T-helper 17 cell (primary cell): Measurements from ENCODE around the gene CLDN1. TPM values are rescaled to one million over a fixed set of nuclear protein-coding genes. Genes with fewer than 3 reads are reported as not detected.

ENCODE experiments used
- ATAC-seq: fragments of 150-1000 bp; cut with Tn5 transposase; 2 replicates; pipeline ENCODE4 v1.10.0; 2021; ENCODE audit warnings: mild to moderate bottlenecking, moderate library complexity
- DNase-seq, 3 donors: peaks; one replicate each; pipeline versions ENCODE4 v3.0.0 to v3.0.0-alpha.2; 2020 to 2021
- H3K9me3 ChIP-seq: one replicate; pipeline ENCODE4 v1.7.0; 2013; ENCODE audit warnings: low read length, mild to moderate bottlenecking; ENCODE audit not compliant: control insufficient read depth, poor library complexity, severe bottlenecking
- H3K27ac Mint-ChIP-seq: one replicate; pipeline ENCODE4 v1.8.0; 2022; ENCODE audit warnings: mild to moderate bottlenecking, moderate library complexity, mixed read lengths
- H3K27me3 Mint-ChIP-seq: one replicate; pipeline ENCODE4 v1.8.0; 2022; ENCODE audit warnings: mixed read lengths
- H3K36me3 Mint-ChIP-seq: one replicate; pipeline ENCODE4 v1.8.0; 2022; ENCODE audit warnings: low read depth, mixed read lengths
- H3K4me1 Mint-ChIP-seq: one replicate; pipeline ENCODE4 v1.8.0; 2022; ENCODE audit warnings: mild to moderate bottlenecking, mixed read lengths
- H3K4me3 Mint-ChIP-seq: one replicate; pipeline ENCODE4 v1.8.0; 2022; ENCODE audit warnings: mild to moderate bottlenecking, moderate library complexity, mixed read lengths
- total RNA-seq, 4 donors: library from RNA in 2 of 4; stranded (reverse) in 2 of 4; gene quantifications; one replicate each; pipeline ENCODE4 v1.2.3 and lab custom pipeline; 2022 to 2026

The CLDN1 gene
- total RNA-seq, 2 donors from 2014 or later, result not detected

GRCh38 chr3:190302212-190302867 lies 19.9 kb downstream of the CLDN1 start:
- Mint-ChIP-seq H3K4me1 (peaks cover 6% of the 10 kb centered on the region), H3K36me3 (no peaks in the 10 kb centered on the region), H3K27ac (no peak overlapping the region), H3K4me3 (no peak overlapping the region), H3K27me3 (peaks cover 19% of the 10 kb centered on the region)
- DNase-seq (no peak), ATAC-seq (no peak)
- no peaks in the 10 kb centered on the region for H3K9me3 ChIP-seq

GRCh38 chr3:190301591-190301990 lies 20.7 kb downstream of the CLDN1 start:
- peaks cover 6% of the 10 kb centered on the region for H3K4me1 Mint-ChIP-seq
- H3K27ac Mint-ChIP-seq, result no peak overlapping the region
- DNase-seq, result no peak
- H3K4me3 Mint-ChIP-seq, result no peak overlapping the region
- peaks cover 25% of the 10 kb centered on the region for H3K27me3 Mint-ChIP-seq
- no peaks in the 10 kb centered on the region for H3K9me3 ChIP-seq
- peak; percentile 25 for ATAC-seq
- H3K36me3 Mint-ChIP-seq, result no peaks in the 10 kb centered on the region

GRCh38 chr3:190299969-190300368 lies 22.3 kb downstream of the CLDN1 start:
- Mint-ChIP-seq H3K27ac (no peak overlapping the region), H3K4me1 (peaks cover 6% of the 10 kb centered on the region), H3K4me3 (no peak overlapping the region), H3K36me3 (no peaks in the 10 kb centered on the region), H3K27me3 (peaks cover 25% of the 10 kb centered on the region)
- no peak for DNase-seq
- ATAC-seq, result no peak
- no peaks in the 10 kb centered on the region for H3K9me3 ChIP-seq

GRCh38 chr3:190294030-190294429 lies 28.2 kb downstream of the CLDN1 start:
- H3K36me3 Mint-ChIP-seq, result no peaks in the 10 kb centered on the region
- no peak overlapping the region for H3K27ac Mint-ChIP-seq
- H3K27me3 Mint-ChIP-seq, result peaks cover 5% of the 10 kb centered on the region
- H3K4me3 Mint-ChIP-seq, result no peak overlapping the region
- H3K9me3 ChIP-seq, result no peaks in the 10 kb centered on the region
- no peaks in the 10 kb centered on the region for H3K4me1 Mint-ChIP-seq
- ATAC-seq (no peak), DNase-seq (no peak)

- DNase-seq (no peak), ATAC-seq (no peak)
- no peak overlapping the region for H3K27ac Mint-ChIP-seq
- H3K4me1 Mint-ChIP-seq, result no peaks in the 10 kb centered on the region
- H3K36me3 Mint-ChIP-seq, result no peaks in the 10 kb centered on the region
- H3K27me3 Mint-ChIP-seq, result peaks cover 5% of the 10 kb centered on the region
- no peak overlapping the region for H3K4me3 Mint-ChIP-seq
- no peaks in the 10 kb centered on the region for H3K9me3 ChIP-seq
These were observed 28.6 kb downstream of the CLDN1 start for GRCh38 chr3:190293621-190294020.

GRCh38 chr3:190291994-190292584 lies 30.2 kb downstream of the CLDN1 start:
- Mint-ChIP-seq H3K27ac (no peak overlapping the region), H3K36me3 (no peaks in the 10 kb centered on the region)
- no peak for ATAC-seq

GRCh38 chr3:190289989-190290388 lies 32.3 kb downstream of the CLDN1 start:
- DNase-seq (no peak), ATAC-seq (no peak)
- Mint-ChIP-seq H3K27ac (no peak overlapping the region), H3K4me3 (no peak overlapping the region), H3K27me3 (no peaks in the 10 kb centered on the region), H3K4me1 (no peaks in the 10 kb centered on the region), H3K36me3 (no peaks in the 10 kb centered on the region)
- no peaks in the 10 kb centered on the region for H3K9me3 ChIP-seq

More at GRCh38 chr3:190291994-190292584, 30.2 kb downstream of the CLDN1 start:
- Mint-ChIP-seq H3K4me1 (no peaks in the 10 kb centered on the region), H3K4me3 (no peak overlapping the region), H3K27me3 (peaks cover 5% of the 10 kb centered on the region)
- no peak for DNase-seq
- H3K9me3 ChIP-seq, result no peaks in the 10 kb centered on the region

- Mint-ChIP-seq H3K36me3 (no peaks in the 10 kb centered on the region), H3K4me1 (no peaks in the 10 kb centered on the region), H3K27me3 (no peaks in the 10 kb centered on the region), H3K4me3 (no peak overlapping the region), H3K27ac (no peak overlapping the region)
- H3K9me3 ChIP-seq, result no peaks in the 10 kb centered on the region
- ATAC-seq, result no peak
- no peak for DNase-seq
These were observed 33.4 kb downstream of the CLDN1 start for GRCh38 chr3:190288836-190289235.

- ATAC-seq (no peak), DNase-seq (no peak)
- Mint-ChIP-seq H3K4me1 (no peaks in the 10 kb centered on the region), H3K36me3 (no peaks in the 10 kb centered on the region), H3K4me3 (no peak overlapping the region), H3K27ac (no peak overlapping the region), H3K27me3 (no peaks in the 10 kb centered on the region)
- H3K9me3 ChIP-seq, result no peaks in the 10 kb centered on the region
These were observed 36.2 kb downstream of the CLDN1 start for GRCh38 chr3:190286014-190286413.

GRCh38 chr3:190281308-190282051 lies 40.8 kb downstream of the CLDN1 start:
- Mint-ChIP-seq H3K4me3 (no peak overlapping the region), H3K27me3 (no peaks in the 10 kb centered on the region), H3K36me3 (peaks cover 2% of the 10 kb centered on the region), H3K27ac (no peak overlapping the region), H3K4me1 (no peaks in the 10 kb centered on the region)
- DNase-seq (no peak), ATAC-seq (no peak)
- H3K9me3 ChIP-seq, result no peaks in the 10 kb centered on the region

- no peaks in the 10 kb centered on the region for H3K9me3 ChIP-seq
- Mint-ChIP-seq H3K36me3 (peaks cover 4% of the 10 kb centered on the region), H3K4me1 (no peaks in the 10 kb centered on the region), H3K27ac (no peak overlapping the region), H3K4me3 (no peak overlapping the region), H3K27me3 (no peaks in the 10 kb centered on the region)
- ATAC-seq (no peak), DNase-seq (no peak)
These were observed 42.6 kb downstream of the CLDN1 start for GRCh38 chr3:190279690-190280089.

GRCh38 chr3:190272747-190273146 lies 49.5 kb downstream of the CLDN1 start:
- peaks cover 12% of the 10 kb centered on the region for H3K27me3 Mint-ChIP-seq
- peaks cover 2% of the 10 kb centered on the region for H3K36me3 Mint-ChIP-seq
- DNase-seq (no peak), ATAC-seq (no peak)
- no peak overlapping the region for H3K27ac Mint-ChIP-seq
- no peak overlapping the region for H3K4me3 Mint-ChIP-seq
- no peaks in the 10 kb centered on the region for H3K9me3 ChIP-seq
- H3K4me1 Mint-ChIP-seq, result no peaks in the 10 kb centered on the region

- ATAC-seq (no peak), DNase-seq (no peak)
- H3K9me3 ChIP-seq, result no peaks in the 10 kb centered on the region
- Mint-ChIP-seq H3K4me3 (no peak overlapping the region), H3K36me3 (no peaks in the 10 kb centered on the region), H3K27ac (no peak overlapping the region), H3K4me1 (no peaks in the 10 kb centered on the region), H3K27me3 (peaks cover 12% of the 10 kb centered on the region)
These were observed 53.1 kb downstream of the CLDN1 start for GRCh38 chr3:190269101-190269500.
